ENCODE measurements around the gene SRRM1. TPM values are rescaled to one million over a fixed set of nuclear protein-coding genes. Genes with fewer than 3 reads are reported as not detected.
"Not testable (repeated sequence)": the region's sequence is repeated elsewhere in the genome, so short reads cannot be mapped to it uniquely, and the experiment has no call there.

Gene SRRM1
- total RNA-seq, 1 experiment from 2014 or later: 98.5 TPM

DNA sequence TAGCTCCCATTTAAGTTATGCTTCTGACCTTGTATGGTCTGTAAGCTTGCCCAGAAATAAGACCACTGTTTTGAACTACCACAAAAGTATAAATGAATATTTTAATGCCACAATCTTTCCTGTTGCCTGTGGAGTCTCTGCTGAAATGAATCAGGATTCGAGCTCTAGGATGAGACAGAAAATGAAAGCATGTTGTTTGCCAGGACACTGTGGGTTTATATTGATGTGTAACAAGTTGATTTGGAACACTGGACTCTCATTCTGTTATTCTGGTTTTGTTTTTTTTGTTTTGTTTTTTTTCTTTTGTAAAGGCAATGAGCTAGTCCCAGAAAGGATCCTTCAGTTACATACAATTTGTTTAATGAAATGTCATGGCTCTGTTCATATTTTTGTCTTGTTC lies 29.6 kb downstream of the SRRM1 start:
- not testable (repeated sequence) for H3K9me3 ChIP-seq (ENCODE audit: low read length); DNase-seq; H3K27me3 ChIP-seq (ENCODE audit: low read length); H3K4me2 ChIP-seq (ENCODE audit: low read depth, low read length, poor library complexity, severe bottlenecking); H3K79me2 ChIP-seq (ENCODE audit: low read length); H3K4me3 ChIP-seq (ENCODE audit: low read length); H3K9ac ChIP-seq (ENCODE audit: low read length); H4K20me1 ChIP-seq (ENCODE audit: insufficient read depth, low read depth, low read length); H2AFZ ChIP-seq (ENCODE audit: low read length); H3K27ac ChIP-seq (ENCODE audit: low read length); H3K9me2 ChIP-seq (replicated peaks; ENCODE audit: insufficient read depth, low read length); H3K4me1 ChIP-seq (ENCODE audit: low read length)
- H3K36me3 ChIP-seq (ENCODE audit: insufficient read depth, low read length): peaks cover 73% of the 10 kb centered on the region

DNA sequence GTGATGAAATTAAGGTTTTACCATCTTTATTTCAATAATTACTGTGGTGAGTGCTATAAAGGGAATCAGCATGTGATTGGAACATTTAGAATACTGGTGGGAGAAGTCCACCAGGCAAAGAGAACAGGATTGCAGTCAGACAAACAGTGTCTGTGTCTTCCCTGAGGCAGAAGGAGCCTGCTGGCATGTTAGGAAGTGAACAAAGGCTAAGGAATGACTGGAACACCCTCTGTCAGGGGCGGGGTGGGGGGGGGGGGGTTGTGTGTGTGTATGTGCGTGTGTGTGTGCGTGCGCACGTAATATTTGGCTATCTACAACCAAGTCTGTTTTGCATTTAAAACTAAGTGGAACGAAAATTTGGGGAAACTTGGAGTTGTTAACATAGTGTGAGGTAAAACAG lies 30.2 kb downstream of the SRRM1 start:
- no peak for DNase-seq
- no peak overlapping the region for H3K4me3 ChIP-seq (ENCODE audit: low read length)
- no peaks in the 10 kb centered on the region for H3K4me1 ChIP-seq (ENCODE audit: low read length)
- H4K20me1 ChIP-seq (ENCODE audit: insufficient read depth, low read depth, low read length): peaks cover 3% of the 10 kb centered on the region; the same call in 1 of the 2 replicates
- H3K79me2 ChIP-seq (ENCODE audit: low read length): no peaks in the 10 kb centered on the region
- H3K9me3 ChIP-seq (ENCODE audit: low read length): no peaks in the 10 kb centered on the region
- no peak overlapping the region for H3K4me2 ChIP-seq (ENCODE audit: low read depth, low read length, poor library complexity, severe bottlenecking)
- no peak overlapping the region for H3K9ac ChIP-seq (ENCODE audit: low read length)
- H3K36me3 ChIP-seq (ENCODE audit: insufficient read depth, low read length): peaks cover 73% of the 10 kb centered on the region
- H3K9me2 ChIP-seq (replicated peaks; ENCODE audit: insufficient read depth, low read length): no peaks in the 10 kb centered on the region
- H2AFZ ChIP-seq (ENCODE audit: low read length): no peak overlapping the region
- no peaks in the 10 kb centered on the region for H3K27me3 ChIP-seq (ENCODE audit: low read length)
- no peak overlapping the region for H3K27ac ChIP-seq (ENCODE audit: low read length)

DNA sequence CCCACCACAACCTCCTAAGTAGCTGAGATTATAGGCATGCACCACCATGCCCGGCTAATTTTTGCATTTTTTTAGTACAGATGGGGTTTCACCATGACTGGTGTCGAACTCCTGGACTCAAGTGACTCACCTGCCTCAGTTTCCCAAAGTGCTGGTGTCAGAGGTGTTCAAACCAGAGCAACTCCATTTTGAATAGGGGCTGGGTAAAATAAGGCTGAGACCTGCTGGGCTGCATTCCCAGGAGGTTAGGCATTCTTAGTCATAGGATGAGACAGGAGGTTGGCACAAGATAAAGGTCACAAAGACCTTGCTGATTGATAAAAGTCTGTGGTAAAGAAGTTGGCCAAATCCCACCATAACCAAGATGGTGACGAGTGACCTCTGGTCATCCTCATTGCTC lies 35.3 kb downstream of the SRRM1 start:
- not testable (repeated sequence) for H3K9me2 ChIP-seq (replicated peaks; ENCODE audit: insufficient read depth, low read length); H3K9me3 ChIP-seq (ENCODE audit: low read length); H3K79me2 ChIP-seq (ENCODE audit: low read length); H3K27ac ChIP-seq (ENCODE audit: low read length); H3K27me3 ChIP-seq (ENCODE audit: low read length); H3K4me3 ChIP-seq (ENCODE audit: low read length); H3K9ac ChIP-seq (ENCODE audit: low read length); DNase-seq; H3K4me2 ChIP-seq (ENCODE audit: low read depth, low read length, poor library complexity, severe bottlenecking); H4K20me1 ChIP-seq (ENCODE audit: insufficient read depth, low read depth, low read length); H2AFZ ChIP-seq (ENCODE audit: low read length); H3K4me1 ChIP-seq (ENCODE audit: low read length)
- peaks cover 37% of the 10 kb centered on the region for H3K36me3 ChIP-seq (ENCODE audit: insufficient read depth, low read length)

DNA sequence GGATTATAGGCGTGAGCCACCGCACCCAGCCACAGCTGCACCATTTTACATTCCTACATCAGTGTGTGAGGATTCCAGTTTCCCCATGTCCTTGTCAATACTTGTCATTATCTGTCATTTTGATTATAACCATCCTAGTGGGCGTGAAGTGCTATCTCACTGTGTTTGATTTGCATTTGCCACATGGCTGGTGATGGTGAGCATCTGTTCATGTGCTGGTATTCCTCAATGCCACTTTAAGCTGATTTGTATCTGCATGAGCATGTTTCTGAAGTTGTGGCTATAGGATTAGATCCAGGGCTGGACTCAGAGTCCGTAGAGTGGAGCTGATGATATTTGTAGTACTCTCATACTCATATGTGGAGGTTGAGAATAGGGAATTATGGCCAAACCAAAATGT lies 36.6 kb downstream of the SRRM1 start:
- Histone ChIP-seq H3K9ac (ENCODE audit: low read length) (no peak overlapping the region), H3K27ac (ENCODE audit: low read length) (no peak overlapping the region), H3K4me2 (ENCODE audit: low read depth, low read length, poor library complexity, severe bottlenecking) (no peak overlapping the region), H2AFZ (ENCODE audit: low read length) (no peak overlapping the region), H3K9me2 (replicated peaks; ENCODE audit: insufficient read depth, low read length) (no peaks in the 10 kb centered on the region), H3K79me2 (ENCODE audit: low read length) (no peaks in the 10 kb centered on the region), H4K20me1 (ENCODE audit: insufficient read depth, low read depth, low read length) (no peaks in the 10 kb centered on the region), H3K36me3 (ENCODE audit: insufficient read depth, low read length) (peaks cover 25% of the 10 kb centered on the region; the same call in 1 of the 2 replicates), H3K9me3 (ENCODE audit: low read length) (no peaks in the 10 kb centered on the region), H3K4me3 (ENCODE audit: low read length) (no peak overlapping the region), H3K27me3 (ENCODE audit: low read length) (no peaks in the 10 kb centered on the region), H3K4me1 (ENCODE audit: low read length) (no peaks in the 10 kb centered on the region)
- no peak for DNase-seq

DNA sequence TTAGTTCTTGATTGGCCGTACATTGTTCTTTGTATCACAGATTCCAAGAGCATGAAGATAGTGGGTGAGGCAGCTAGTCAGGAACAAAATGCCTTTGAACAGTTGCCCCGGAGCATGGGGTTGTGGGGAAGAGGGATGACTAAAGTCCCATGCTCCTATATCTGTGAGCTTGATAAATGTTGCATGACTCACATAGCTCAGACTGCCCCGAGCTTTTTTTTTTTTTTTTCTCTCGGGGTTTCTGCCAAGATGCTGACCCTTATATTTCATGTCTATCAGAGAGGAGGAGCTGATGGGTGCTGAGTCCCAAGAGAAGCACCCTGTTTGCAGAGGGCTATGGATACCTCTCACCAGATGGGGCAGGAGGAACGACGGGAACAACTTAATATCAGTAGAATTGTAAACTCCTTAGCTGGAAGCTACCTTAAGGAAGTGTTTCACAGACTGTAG lies 40.6 kb downstream of the SRRM1 start:
- no peak for DNase-seq
- Histone ChIP-seq H3K9ac (ENCODE audit: low read length) (no peak overlapping the region), H3K9me2 (replicated peaks; ENCODE audit: insufficient read depth, low read length) (no peaks in the 10 kb centered on the region), H3K4me3 (ENCODE audit: low read length) (no peak overlapping the region), H3K27ac (ENCODE audit: low read length) (no peak overlapping the region), H3K4me1 (ENCODE audit: low read length) (peaks cover 2% of the 10 kb centered on the region), H3K9me3 (ENCODE audit: low read length) (no peaks in the 10 kb centered on the region), H3K36me3 (ENCODE audit: insufficient read depth, low read length) (peaks cover 3% of the 10 kb centered on the region; the same call in 1 of the 2 replicates), H4K20me1 (ENCODE audit: insufficient read depth, low read depth, low read length) (no peaks in the 10 kb centered on the region), H3K79me2 (ENCODE audit: low read length) (no peaks in the 10 kb centered on the region), H3K4me2 (ENCODE audit: low read depth, low read length, poor library complexity, severe bottlenecking) (no peak overlapping the region), H2AFZ (ENCODE audit: low read length) (no peak overlapping the region), H3K27me3 (ENCODE audit: low read length) (no peaks in the 10 kb centered on the region)

DNA sequence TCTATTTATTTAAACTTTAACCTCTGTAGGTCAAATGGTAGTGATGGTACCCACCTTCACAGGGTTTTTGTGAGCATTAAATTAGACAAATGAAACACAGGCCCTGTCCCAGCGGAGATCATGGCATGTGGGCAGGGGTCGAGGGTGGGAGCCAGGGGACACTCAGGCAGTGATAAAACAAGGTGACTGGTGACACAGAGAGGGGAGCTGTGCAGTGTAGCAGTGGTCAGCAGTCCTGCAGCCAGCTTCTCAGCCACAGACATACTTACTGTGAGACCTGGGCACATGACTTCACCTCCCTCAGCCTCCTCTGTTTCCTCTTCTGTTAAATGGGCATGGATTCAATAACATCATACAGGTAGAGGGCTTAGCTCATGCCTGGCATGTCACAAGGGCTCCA lies 44.9 kb downstream of the SRRM1 start:
- H3K4me1 ChIP-seq (ENCODE audit: low read length): peaks cover 4% of the 10 kb centered on the region
- no peaks in the 10 kb centered on the region for H4K20me1 ChIP-seq (ENCODE audit: insufficient read depth, low read depth, low read length)
- H3K9ac ChIP-seq (ENCODE audit: low read length): no peak overlapping the region
- no peaks in the 10 kb centered on the region for H3K27me3 ChIP-seq (ENCODE audit: low read length)
- no peaks in the 10 kb centered on the region for H3K79me2 ChIP-seq (ENCODE audit: low read length)
- H2AFZ ChIP-seq (ENCODE audit: low read length): no peak overlapping the region
- H3K36me3 ChIP-seq (ENCODE audit: insufficient read depth, low read length): no peaks in the 10 kb centered on the region
- H3K4me3 ChIP-seq (ENCODE audit: low read length): no peak overlapping the region
- H3K27ac ChIP-seq (ENCODE audit: low read length): no peak overlapping the region
- H3K9me3 ChIP-seq (ENCODE audit: low read length): no peaks in the 10 kb centered on the region
- no peak overlapping the region for H3K4me2 ChIP-seq (ENCODE audit: low read depth, low read length, poor library complexity, severe bottlenecking)
- DNase-seq: no peak
- no peaks in the 10 kb centered on the region for H3K9me2 ChIP-seq (replicated peaks; ENCODE audit: insufficient read depth, low read length)

DNA sequence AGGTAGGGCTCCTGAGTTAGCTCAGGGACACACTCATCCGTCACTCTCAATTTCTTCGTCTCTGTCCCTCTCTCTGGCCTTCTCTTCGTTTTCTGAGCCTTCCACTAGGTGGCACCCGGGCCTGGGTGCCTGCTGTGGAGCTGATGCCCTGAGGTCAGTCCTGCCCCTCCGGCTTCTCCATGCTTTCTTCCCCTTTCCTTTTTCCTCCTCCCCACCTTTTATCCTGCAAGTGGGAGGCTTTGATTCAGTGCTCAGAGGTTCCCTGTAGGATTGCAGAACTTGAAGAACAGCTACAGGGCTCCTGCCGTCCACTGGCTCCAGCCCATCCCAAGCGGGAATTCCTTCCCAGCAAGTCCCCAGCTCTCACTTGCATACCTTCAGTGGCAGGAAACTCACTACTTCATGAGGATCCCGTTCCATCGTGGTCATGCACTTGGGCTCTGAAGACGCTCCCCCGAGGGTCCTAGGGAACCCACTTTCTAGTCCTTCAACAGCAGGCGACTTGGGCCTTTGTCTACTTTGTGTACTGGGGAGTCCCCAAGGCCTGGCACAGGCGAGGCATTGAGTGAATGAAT lies 45.6 kb downstream of the SRRM1 start:
- Histone ChIP-seq H3K27me3 (ENCODE audit: low read length) (no peaks in the 10 kb centered on the region), H3K36me3 (ENCODE audit: insufficient read depth, low read length) (no peaks in the 10 kb centered on the region), H3K79me2 (ENCODE audit: low read length) (no peaks in the 10 kb centered on the region), H3K4me2 (ENCODE audit: low read depth, low read length, poor library complexity, severe bottlenecking) (peak overlapping the region; percentile 24), H4K20me1 (ENCODE audit: insufficient read depth, low read depth, low read length) (no peaks in the 10 kb centered on the region), H3K9me2 (replicated peaks; ENCODE audit: insufficient read depth, low read length) (no peaks in the 10 kb centered on the region), H2AFZ (ENCODE audit: low read length) (peak overlapping the region; percentile 52; the same call in 1 of the 2 replicates), H3K9me3 (ENCODE audit: low read length) (no peaks in the 10 kb centered on the region), H3K9ac (ENCODE audit: low read length) (0 out of 2 replicates have a peak overlapping the region, but pooled peaks have one; percentile 16), H3K27ac (ENCODE audit: low read length) (no peak overlapping the region), H3K4me3 (ENCODE audit: low read length) (no peak overlapping the region), H3K4me1 (ENCODE audit: low read length) (peaks cover 4% of the 10 kb centered on the region)
- peak; percentile 87 for DNase-seq

DNA sequence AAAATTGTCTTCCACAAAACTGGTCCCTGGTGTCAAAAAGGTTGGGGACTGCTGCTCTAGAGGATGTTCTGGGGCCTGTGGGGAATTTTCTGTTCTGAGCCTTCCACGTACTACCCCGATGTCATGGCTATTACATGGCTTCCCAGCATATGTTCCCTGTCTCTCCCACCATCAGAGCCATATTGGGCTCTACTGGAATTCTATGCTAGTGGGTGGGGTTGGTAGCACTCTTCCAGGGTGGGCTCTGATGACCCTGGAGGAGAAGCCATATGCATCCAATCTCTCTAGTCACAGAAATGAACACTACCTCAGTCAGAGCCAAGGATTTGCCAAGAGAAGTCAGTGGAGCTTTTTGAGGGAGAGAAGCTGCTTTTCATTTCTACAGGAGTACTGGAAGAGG lies 47.9 kb downstream of the SRRM1 start:
- no peaks in the 10 kb centered on the region for H3K9me3 ChIP-seq (ENCODE audit: low read length)
- H3K4me3 ChIP-seq (ENCODE audit: low read length): no peak overlapping the region
- no peaks in the 10 kb centered on the region for H3K9me2 ChIP-seq (replicated peaks; ENCODE audit: insufficient read depth, low read length)
- H3K27ac ChIP-seq (ENCODE audit: low read length): no peak overlapping the region
- H2AFZ ChIP-seq (ENCODE audit: low read length): no peak overlapping the region
- no peak for DNase-seq
- no peaks in the 10 kb centered on the region for H3K27me3 ChIP-seq (ENCODE audit: low read length)
- no peaks in the 10 kb centered on the region for H3K36me3 ChIP-seq (ENCODE audit: insufficient read depth, low read length)
- H3K9ac ChIP-seq (ENCODE audit: low read length): no peak overlapping the region
- H3K4me1 ChIP-seq (ENCODE audit: low read length): peaks cover 21% of the 10 kb centered on the region
- no peak overlapping the region for H3K4me2 ChIP-seq (ENCODE audit: low read depth, low read length, poor library complexity, severe bottlenecking)
- H3K79me2 ChIP-seq (ENCODE audit: low read length): no peaks in the 10 kb centered on the region
- H4K20me1 ChIP-seq (ENCODE audit: insufficient read depth, low read depth, low read length): no peaks in the 10 kb centered on the region

Measured in Karpas-422 (cell line).